ENCODE results near the gene UTP18. TPM values are rescaled to one million over a fixed set of nuclear protein-coding genes. Genes with fewer than 3 reads are reported as not detected.

UTP18 gene
- total RNA-seq, 3 donors from 2014 or later = 12.6 to 21.0 (median 16.3) TPM

DNA sequence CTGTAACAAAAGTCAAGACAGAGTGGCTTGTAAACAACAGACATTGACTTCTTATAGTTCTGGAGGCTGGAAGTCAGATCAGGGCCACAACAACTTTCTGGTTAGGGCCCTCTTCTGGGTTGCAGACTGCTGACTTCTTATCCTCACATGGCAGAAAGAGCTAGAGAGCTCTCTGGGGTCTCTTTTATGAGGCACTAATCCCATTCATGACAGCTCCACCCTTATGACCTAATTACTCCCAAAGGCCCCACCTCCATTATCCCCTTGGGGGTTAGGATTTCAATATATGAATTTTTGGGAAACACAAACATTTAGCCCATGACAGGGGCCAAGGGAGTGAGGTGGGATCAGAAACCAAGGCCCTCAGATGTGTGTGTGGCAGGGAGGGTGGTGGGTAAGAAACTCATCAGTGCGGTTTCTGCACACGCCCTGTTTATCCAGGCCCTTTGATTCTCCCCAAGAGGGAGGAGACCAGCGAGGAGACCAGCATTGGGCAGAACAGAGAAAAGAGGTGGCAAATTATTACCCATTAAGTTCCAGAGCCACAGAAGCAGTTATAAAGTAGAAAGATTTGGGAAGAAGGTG is 74.8 kb downstream of the UTP18 start:
- DNase-seq = no peak
- intact Hi-C loops (cut with DNase I, micrococcal nuclease) = no loop called here
- Histone ChIP-seq H3K4me1 (ENCODE audit: low read depth) (no peaks in the 10 kb centered on the region), H3K36me3 (ENCODE audit: low read depth) (no peaks in the 10 kb centered on the region), H3K4me3 (no peak overlapping the region), H3K9me3 (no peaks in the 10 kb centered on the region)
- ATAC-seq = no peak
- TF ChIP-seq, protein P1, sequence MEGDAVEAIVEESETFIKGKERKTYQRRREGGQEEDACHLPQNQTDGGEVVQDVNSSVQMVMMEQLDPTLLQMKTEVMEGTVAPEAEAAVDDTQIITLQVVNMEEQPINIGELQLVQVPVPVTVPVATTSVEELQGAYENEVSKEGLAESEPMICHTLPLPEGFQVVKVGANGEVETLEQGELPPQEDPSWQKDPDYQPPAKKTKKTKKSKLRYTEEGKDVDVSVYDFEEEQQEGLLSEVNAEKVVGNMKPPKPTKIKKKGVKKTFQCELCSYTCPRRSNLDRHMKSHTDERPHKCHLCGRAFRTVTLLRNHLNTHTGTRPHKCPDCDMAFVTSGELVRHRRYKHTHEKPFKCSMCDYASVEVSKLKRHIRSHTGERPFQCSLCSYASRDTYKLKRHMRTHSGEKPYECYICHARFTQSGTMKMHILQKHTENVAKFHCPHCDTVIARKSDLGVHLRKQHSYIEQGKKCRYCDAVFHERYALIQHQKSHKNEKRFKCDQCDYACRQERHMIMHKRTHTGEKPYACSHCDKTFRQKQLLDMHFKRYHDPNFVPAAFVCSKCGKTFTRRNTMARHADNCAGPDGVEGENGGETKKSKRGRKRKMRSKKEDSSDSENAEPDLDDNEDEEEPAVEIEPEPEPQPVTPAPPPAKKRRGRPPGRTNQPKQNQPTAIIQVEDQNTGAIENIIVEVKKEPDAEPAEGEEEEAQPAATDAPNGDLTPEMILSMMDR (IDR thresholded peaks at IDR 0.05) = no peak

DNA sequence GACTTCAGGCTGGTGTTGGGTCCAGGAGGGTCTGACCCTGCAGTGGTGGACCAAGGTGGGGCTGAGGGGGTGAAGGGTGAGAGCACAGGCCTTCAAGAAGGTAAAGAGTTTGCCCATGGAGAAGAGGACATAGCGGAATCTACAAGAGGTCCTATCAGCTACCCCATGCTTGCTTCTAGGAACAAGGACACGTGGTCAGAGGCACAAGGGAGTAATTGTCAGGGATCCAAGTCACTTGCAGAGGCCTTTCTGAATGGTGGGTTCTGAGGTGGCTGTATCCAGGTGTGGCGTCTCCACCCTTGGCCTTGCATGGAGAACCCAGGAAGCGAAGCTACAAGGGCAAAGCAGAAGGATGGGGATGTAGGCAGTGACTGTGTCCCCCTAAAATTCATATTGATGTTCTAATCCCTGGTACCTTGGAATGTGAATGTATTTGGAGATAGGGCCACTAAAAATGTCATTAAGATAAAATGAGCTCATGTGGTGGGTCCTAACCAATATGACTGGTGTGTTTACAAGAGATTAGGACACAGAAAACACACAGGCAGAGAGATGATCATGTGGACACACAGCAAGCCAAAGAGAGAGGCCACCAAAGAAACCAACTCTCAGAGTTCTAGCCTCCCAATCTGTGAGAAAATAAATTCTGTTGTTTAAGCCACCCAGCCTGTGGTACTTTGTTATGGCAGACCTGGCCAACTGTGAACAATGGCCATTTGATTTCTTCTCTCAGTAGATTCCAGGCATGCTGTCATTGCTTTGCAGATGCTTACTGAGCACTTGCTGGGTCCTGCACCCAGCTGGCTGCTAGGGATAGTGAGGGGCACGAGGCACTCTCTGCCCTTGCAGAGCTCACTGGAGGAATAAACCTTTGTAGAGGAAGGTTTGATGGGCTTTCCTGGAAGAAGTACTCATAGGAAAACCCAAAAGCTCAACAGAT is 75.8 kb downstream of the UTP18 start:
- intact Hi-C loops (cut with DNase I, micrococcal nuclease) = no loop called here
- H3K4me3 ChIP-seq = no peak overlapping the region
- ATAC-seq (no peak), DNase-seq (no peak)
- no peaks in the 10 kb centered on the region for H3K4me1 ChIP-seq (ENCODE audit: low read depth)
- H3K36me3 ChIP-seq (ENCODE audit: low read depth) = no peaks in the 10 kb centered on the region
- H3K9me3 ChIP-seq = no peaks in the 10 kb centered on the region
- TF ChIP-seq, protein P1 (IDR thresholded peaks at IDR 0.05) = no peak

DNA sequence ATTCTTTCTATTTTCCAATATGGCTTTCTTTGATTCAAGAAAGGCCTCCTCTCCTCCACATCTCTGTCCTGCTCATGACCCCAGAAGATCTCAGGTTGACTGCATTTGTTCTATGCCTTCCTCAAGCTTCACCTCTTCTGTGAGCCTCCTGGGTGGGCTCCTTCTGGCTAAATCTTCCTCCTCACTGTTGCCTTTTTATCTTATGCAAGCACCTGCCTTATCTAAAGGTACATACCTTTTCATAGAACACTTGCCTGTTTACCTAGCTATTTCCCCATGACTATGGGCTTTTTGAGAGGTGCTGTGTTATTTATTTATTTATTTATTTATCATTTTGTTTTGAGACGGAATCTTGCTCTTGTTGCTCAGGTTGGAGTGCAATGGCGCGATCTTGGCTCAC is 81.1 kb downstream of the UTP18 start:
- Histone ChIP-seq H3K9me3 (no peaks in the 10 kb centered on the region), H3K4me3 (no peak overlapping the region), H3K36me3 (ENCODE audit: low read depth) (no peaks in the 10 kb centered on the region), H3K4me1 (ENCODE audit: low read depth) (no peaks in the 10 kb centered on the region)
- intact Hi-C loops (cut with DNase I, micrococcal nuclease) = no loop called here
- ATAC-seq (no peak), DNase-seq (no peak)
- TF ChIP-seq, protein P1 (IDR thresholded peaks at IDR 0.05) = no peak

DNA sequence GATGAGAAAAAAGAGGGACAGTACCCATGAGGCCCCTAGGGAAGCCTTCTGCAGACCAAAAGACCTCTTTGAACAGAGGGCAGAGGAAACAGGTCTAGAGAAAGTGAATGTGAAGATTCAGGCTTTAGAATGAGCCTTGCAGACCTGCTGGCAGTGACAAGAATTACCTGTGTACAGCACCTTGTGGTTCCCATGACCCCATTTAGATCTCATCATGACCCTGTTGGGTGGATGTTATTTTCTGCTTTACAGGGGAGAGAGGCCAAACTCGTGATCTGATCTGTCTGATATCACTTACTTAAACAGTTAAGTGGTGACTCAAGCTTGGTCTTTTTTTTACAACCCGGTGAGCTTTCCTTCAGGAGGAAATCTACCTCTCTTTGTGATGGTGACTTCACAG is 81.9 kb downstream of the UTP18 start:
- no peaks in the 10 kb centered on the region for H3K36me3 ChIP-seq (ENCODE audit: low read depth)
- no peaks in the 10 kb centered on the region for H3K9me3 ChIP-seq
- no peak overlapping the region for H3K4me3 ChIP-seq
- ATAC-seq = no peak
- TF ChIP-seq, protein P1 (IDR thresholded peaks at IDR 0.05) = no peak
- no peak for DNase-seq
- intact Hi-C loops (cut with DNase I, micrococcal nuclease) = no loop called here
- H3K4me1 ChIP-seq (ENCODE audit: low read depth) = no peaks in the 10 kb centered on the region

DNA sequence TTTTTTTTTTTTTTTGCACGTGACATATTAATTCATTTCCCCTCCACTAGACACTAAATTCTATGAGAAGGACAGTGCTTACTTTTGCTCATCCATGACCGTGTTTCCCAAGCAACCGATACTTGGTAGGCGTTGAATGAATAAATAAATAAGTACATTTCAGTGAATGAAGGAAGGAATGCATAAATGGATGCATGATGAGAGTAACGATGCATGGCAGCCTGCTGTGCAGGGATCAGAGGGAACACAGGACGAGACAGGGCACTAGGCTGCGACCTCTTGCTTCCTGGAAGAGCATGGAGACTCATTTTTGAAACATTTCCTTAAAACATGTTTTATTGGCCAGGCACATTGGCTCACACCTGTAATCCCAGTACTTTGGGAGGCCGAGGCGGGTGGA is 84.2 kb downstream of the UTP18 start:
- Histone ChIP-seq H3K4me1 (ENCODE audit: low read depth) (no peaks in the 10 kb centered on the region), H3K9me3 (no peaks in the 10 kb centered on the region), H3K4me3 (no peak overlapping the region), H3K36me3 (ENCODE audit: low read depth) (no peaks in the 10 kb centered on the region)
- intact Hi-C loops (cut with DNase I, micrococcal nuclease) = no loop called here
- DNase-seq (no peak), ATAC-seq (no peak)
- TF ChIP-seq, protein P1 (IDR thresholded peaks at IDR 0.05) = no peak

All from mucosa of descending colon (tissue), 3 donors.